ENCODE results near the gene CFAP43. TPM values are rescaled to one million over a fixed set of nuclear protein-coding genes. Genes with fewer than 3 reads are reported as not detected.

The CFAP43 gene
- total RNA-seq, 1 experiment from 2014 or later = 0.42 TPM

- POLR2A ChIA-PET = no interaction called here
- peaks cover 8% of the 10 kb centered on the region; the same call in 1 of the 2 replicates for H3K36me3 Mint-ChIP-seq
- no peak for ATAC-seq
- CTCF ChIA-PET = interaction anchor here (1.2 kb wide), 1 partner anchor 44 kb away, joined by 3 read pairs; no protein-coding TSS in a partner anchor
- peaks cover 8% of the 10 kb centered on the region; the same call in 1 of the 2 replicates for H3K4me1 Mint-ChIP-seq
- H3K27me3 Mint-ChIP-seq (ENCODE audit: low read depth) = peaks cover 13% of the 10 kb centered on the region
- H3K27ac Mint-ChIP-seq = no peak overlapping the region
- no peak for DNase-seq (ENCODE audit: low spot score)
- H3K4me3 Mint-ChIP-seq = peak overlapping the region; percentile 84; the same call in 1 of the 2 replicates
- H3K9me3 Mint-ChIP-seq = peaks cover 19% of the 10 kb centered on the region
- TF ChIP-seq MLX (CRISPR knock-in tag; IDR thresholded peaks at IDR 0.05) (no peak), NFYB (CRISPR knock-in tag; conservative IDR thresholded peaks at IDR 0.05; ENCODE audit: low read depth) (no peak), ESRRA (CRISPR knock-in tag; IDR thresholded peaks at IDR 0.05; ENCODE audit: borderline replicate concordance) (no peak), ETV6 (CRISPR knock-in tag; IDR thresholded peaks at IDR 0.05) (no peak), IRF2 (CRISPR knock-in tag; IDR thresholded peaks at IDR 0.05; ENCODE audit: borderline replicate concordance, low read depth) (no peak), GTF2I (CRISPR knock-in tag; conservative IDR thresholded peaks at IDR 0.05) (no peak), ZNF317 (CRISPR knock-in tag; IDR thresholded peaks at IDR 0.05; ENCODE audit: borderline replicate concordance, low read depth) (no peak), NFE2L1 (CRISPR knock-in tag; IDR thresholded peaks at IDR 0.05) (no peak), MYBL2 (CRISPR knock-in tag; IDR thresholded peaks at IDR 0.05) (no peak), CREB1 (CRISPR knock-in tag; IDR thresholded peaks at IDR 0.05) (no peak)
- TF ChIP-seq, protein P1, sequence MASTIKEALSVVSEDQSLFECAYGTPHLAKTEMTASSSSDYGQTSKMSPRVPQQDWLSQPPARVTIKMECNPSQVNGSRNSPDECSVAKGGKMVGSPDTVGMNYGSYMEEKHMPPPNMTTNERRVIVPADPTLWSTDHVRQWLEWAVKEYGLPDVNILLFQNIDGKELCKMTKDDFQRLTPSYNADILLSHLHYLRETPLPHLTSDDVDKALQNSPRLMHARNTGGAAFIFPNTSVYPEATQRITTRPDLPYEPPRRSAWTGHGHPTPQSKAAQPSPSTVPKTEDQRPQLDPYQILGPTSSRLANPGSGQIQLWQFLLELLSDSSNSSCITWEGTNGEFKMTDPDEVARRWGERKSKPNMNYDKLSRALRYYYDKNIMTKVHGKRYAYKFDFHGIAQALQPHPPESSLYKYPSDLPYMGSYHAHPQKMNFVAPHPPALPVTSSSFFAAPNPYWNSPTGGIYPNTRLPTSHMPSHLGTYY (CRISPR knock-in tag; IDR thresholded peaks at IDR 0.05) = no peak
- TF ChIP-seq, protein P2, sequence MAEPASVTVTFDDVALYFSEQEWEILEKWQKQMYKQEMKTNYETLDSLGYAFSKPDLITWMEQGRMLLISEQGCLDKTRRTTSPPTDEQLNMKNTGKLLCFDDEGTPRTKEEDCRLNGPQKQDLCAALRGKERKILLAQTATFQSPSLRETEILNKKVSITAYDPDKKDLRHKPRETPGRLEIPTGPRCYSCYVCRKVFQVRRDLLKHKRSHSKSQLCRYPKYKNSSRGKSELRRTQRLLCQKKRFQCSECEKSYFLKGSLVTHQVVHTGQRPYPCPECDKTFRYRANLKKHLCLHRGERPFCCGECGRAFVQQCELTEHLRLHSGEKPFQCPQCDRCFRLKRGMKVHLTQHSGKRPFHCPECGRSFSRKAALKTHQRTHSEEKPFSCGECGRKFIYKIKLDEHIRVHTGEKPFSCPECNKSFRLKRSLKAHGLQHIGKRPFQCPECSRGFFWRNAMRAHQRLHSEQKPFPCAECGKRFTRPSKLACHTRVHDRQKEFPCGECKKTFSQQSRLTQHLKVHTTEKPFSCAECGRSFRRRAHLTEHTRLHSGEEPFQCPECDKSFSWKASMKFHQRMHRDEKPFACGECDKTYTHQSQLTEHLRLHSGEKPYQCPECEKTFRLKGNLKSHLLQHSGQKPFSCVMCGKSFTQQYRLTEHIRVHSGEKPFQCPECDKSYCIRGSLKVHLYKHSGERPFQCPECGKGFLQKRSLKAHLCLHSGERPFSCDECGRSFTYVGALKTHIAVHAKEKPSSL (CRISPR knock-in tag; conservative IDR thresholded peaks at IDR 0.05) = no peak
- TF ChIP-seq, protein P3, sequence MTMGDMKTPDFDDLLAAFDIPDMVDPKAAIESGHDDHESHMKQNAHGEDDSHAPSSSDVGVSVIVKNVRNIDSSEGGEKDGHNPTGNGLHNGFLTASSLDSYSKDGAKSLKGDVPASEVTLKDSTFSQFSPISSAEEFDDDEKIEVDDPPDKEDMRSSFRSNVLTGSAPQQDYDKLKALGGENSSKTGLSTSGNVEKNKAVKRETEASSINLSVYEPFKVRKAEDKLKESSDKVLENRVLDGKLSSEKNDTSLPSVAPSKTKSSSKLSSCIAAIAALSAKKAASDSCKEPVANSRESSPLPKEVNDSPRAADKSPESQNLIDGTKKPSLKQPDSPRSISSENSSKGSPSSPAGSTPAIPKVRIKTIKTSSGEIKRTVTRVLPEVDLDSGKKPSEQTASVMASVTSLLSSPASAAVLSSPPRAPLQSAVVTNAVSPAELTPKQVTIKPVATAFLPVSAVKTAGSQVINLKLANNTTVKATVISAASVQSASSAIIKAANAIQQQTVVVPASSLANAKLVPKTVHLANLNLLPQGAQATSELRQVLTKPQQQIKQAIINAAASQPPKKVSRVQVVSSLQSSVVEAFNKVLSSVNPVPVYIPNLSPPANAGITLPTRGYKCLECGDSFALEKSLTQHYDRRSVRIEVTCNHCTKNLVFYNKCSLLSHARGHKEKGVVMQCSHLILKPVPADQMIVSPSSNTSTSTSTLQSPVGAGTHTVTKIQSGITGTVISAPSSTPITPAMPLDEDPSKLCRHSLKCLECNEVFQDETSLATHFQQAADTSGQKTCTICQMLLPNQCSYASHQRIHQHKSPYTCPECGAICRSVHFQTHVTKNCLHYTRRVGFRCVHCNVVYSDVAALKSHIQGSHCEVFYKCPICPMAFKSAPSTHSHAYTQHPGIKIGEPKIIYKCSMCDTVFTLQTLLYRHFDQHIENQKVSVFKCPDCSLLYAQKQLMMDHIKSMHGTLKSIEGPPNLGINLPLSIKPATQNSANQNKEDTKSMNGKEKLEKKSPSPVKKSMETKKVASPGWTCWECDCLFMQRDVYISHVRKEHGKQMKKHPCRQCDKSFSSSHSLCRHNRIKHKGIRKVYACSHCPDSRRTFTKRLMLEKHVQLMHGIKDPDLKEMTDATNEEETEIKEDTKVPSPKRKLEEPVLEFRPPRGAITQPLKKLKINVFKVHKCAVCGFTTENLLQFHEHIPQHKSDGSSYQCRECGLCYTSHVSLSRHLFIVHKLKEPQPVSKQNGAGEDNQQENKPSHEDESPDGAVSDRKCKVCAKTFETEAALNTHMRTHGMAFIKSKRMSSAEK (CRISPR knock-in tag; IDR thresholded peaks at IDR 0.05; ENCODE audit: borderline replicate concordance) = no peak
These were observed 1.7 kb downstream of the CFAP43 start for GRCh38 chr10:104230490-104230889.

DNA sequence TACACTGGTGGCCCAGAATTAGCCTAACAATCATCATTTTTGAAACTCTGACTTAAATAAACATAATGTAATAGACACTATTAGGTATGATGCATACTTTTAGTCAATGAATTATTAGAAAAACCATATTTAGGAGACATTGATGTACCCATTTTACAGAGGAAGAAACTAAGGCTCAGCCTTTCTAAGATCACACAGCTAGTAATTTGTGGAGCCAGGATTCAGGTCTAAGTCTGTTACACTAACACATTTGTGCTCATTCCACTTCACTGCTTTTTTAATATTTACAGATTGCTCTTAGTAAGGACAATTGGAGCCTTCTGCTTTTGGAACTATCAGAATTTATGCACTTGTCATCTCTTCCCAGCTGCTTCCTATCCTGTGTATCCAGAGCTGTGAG lies 8.9 kb downstream of the CFAP43 start:
- CTCF ChIA-PET = interaction anchor here (2.1 kb wide), 1 partner anchor 51 kb away, joined by 4 read pairs; no protein-coding TSS in a partner anchor
- H3K36me3 Mint-ChIP-seq = no peaks in the 10 kb centered on the region
- POLR2A ChIA-PET = interaction anchor here (0.6 kb wide), 1 partner anchor 8 kb away, joined by 5 read pairs; no protein-coding TSS in a partner anchor

More for the DNA sequence above, 8.9 kb downstream of the CFAP43 start:
- ATAC-seq = no peak
- no peak for TF ChIP-seq MLX (CRISPR knock-in tag; IDR thresholded peaks at IDR 0.05)
- TF ChIP-seq, protein P4, sequence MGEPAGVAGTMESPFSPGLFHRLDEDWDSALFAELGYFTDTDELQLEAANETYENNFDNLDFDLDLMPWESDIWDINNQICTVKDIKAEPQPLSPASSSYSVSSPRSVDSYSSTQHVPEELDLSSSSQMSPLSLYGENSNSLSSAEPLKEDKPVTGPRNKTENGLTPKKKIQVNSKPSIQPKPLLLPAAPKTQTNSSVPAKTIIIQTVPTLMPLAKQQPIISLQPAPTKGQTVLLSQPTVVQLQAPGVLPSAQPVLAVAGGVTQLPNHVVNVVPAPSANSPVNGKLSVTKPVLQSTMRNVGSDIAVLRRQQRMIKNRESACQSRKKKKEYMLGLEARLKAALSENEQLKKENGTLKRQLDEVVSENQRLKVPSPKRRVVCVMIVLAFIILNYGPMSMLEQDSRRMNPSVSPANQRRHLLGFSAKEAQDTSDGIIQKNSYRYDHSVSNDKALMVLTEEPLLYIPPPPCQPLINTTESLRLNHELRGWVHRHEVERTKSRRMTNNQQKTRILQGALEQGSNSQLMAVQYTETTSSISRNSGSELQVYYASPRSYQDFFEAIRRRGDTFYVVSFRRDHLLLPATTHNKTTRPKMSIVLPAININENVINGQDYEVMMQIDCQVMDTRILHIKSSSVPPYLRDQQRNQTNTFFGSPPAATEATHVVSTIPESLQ (CRISPR knock-in tag; IDR thresholded peaks at IDR 0.05) = no peak
- TF ChIP-seq ESRRA (CRISPR knock-in tag; IDR thresholded peaks at IDR 0.05; ENCODE audit: borderline replicate concordance) = no peak
- no peak for TF ChIP-seq SP1 (CRISPR knock-in tag; conservative IDR thresholded peaks at IDR 0.05)
- TF ChIP-seq SMAD3 (CRISPR knock-in tag; IDR thresholded peaks at IDR 0.05; ENCODE audit: borderline replicate concordance) = no peak
- no peak for TF ChIP-seq EMX1 (CRISPR knock-in tag; IDR thresholded peaks at IDR 0.05)
- TF ChIP-seq IRF1 (CRISPR knock-in tag; IDR thresholded peaks at IDR 0.05) = no peak
- H3K9me3 Mint-ChIP-seq = no peaks in the 10 kb centered on the region
- H3K27ac Mint-ChIP-seq = no peak overlapping the region
- DNase-seq (ENCODE audit: low spot score) = no peak
- H3K27me3 Mint-ChIP-seq (ENCODE audit: low read depth) = peaks cover 11% of the 10 kb centered on the region
- H3K4me3 Mint-ChIP-seq = no peak overlapping the region
- H3K4me1 Mint-ChIP-seq = no peaks in the 10 kb centered on the region

All from WTC11 (cell line).